ENCODE data around the gene SLC27A6.
A peak's percentile ranks its signal among the peaks of the same experiment; 100 is the strongest.

The SLC27A6 gene

GRCh38 chr5:129048509-129048908 is 83.2 kb downstream of the SLC27A6 start:
- no peak overlapping the region for H3K27ac ChIP-seq
- TF ChIP-seq ZFX (IDR thresholded peaks at IDR 0.05) (no peak), CTCF (conservative IDR thresholded peaks at IDR 0.05) (no peak)

- H3K27ac ChIP-seq: no peak overlapping the region
These were observed 84.0 kb downstream of the SLC27A6 start for GRCh38 chr5:129049126-129049799.

GRCh38 chr5:129051283-129051682 is 86.0 kb downstream of the SLC27A6 start:
- no peak overlapping the region for H3K27ac ChIP-seq
- TF ChIP-seq CTCF (conservative IDR thresholded peaks at IDR 0.05) (no peak), ZFX (IDR thresholded peaks at IDR 0.05) (no peak)

More at GRCh38 chr5:129049126-129049799, 84.0 kb downstream of the SLC27A6 start:
- TF ChIP-seq CTCF (conservative IDR thresholded peaks at IDR 0.05): no peak
- TF ChIP-seq ZFX (IDR thresholded peaks at IDR 0.05): no peak

GRCh38 chr5:129053438-129053837 is 88.2 kb downstream of the SLC27A6 start:
- no peak for TF ChIP-seq ZFX (IDR thresholded peaks at IDR 0.05)
- peak; percentile 21 for TF ChIP-seq CTCF (conservative IDR thresholded peaks at IDR 0.05)
- no peak overlapping the region for H3K27ac ChIP-seq

GRCh38 chr5:129057329-129057728 is 92.0 kb downstream of the SLC27A6 start:
- TF ChIP-seq ZFX (IDR thresholded peaks at IDR 0.05) (no peak), CTCF (conservative IDR thresholded peaks at IDR 0.05) (no peak)
- H3K27ac ChIP-seq: no peak overlapping the region

- H3K27ac ChIP-seq: no peak overlapping the region
- no peak for TF ChIP-seq CTCF (conservative IDR thresholded peaks at IDR 0.05)
- TF ChIP-seq ZFX (IDR thresholded peaks at IDR 0.05): no peak
These were observed 96.6 kb downstream of the SLC27A6 start for GRCh38 chr5:129061849-129062248.

GRCh38 chr5:129063483-129064113 is 98.3 kb downstream of the SLC27A6 start:
- H3K27ac ChIP-seq: no peak overlapping the region
- TF ChIP-seq ZFX (IDR thresholded peaks at IDR 0.05): no peak
- no peak for TF ChIP-seq CTCF (conservative IDR thresholded peaks at IDR 0.05)

Measured in C4-2B (cell line).